Peyer's patch (tissue), 4 donors: ENCODE results near the gene UTS2B. TPM values are rescaled to one million over a fixed set of nuclear protein-coding genes. Genes with fewer than 3 reads are reported as not detected.
A peak's percentile ranks its signal among the peaks of the same experiment; 100 is the strongest.

Experiments used
- DNase-seq, 3 donors: peaks; one replicate each; pipeline ENCODE4 v3.0.0-alpha.2; 2017 to 2019
- H3K27ac ChIP-seq, 4 donors: fragments of 200-600 bp; sonication (generic); one replicate each; pipeline ENCODE4 v1.5.1; 2016 to 2019
- H3K27me3 ChIP-seq, 2 donors: fragments of 200-600 bp; sonication (generic); one replicate each; pipeline ENCODE4 v1.5.1; 2019
- H3K36me3 ChIP-seq, 3 donors: fragments of 200-600 bp; sonication (generic); one replicate each; pipeline ENCODE4 v1.5.1; 2016 to 2019
- H3K4me1 ChIP-seq, 4 donors: fragments of 200-600 bp; sonication (generic); one replicate each; pipeline ENCODE4 v1.5.1; 2016 to 2019
- H3K4me3 ChIP-seq, 4 donors: fragments of 200-600 bp; sonication (generic); 1 replicate in 3 of 4; 2 replicates in 1 of 4; pipeline ENCODE4 v1.5.1; 2016 to 2019; ENCODE audit warnings: mild to moderate bottlenecking in 1 of 4
- H3K9me3 ChIP-seq, 4 donors: fragments of 200-600 bp; sonication (generic); one replicate each; pipeline ENCODE4 v1.5.1; 2016 to 2019; ENCODE audit warnings: mild to moderate bottlenecking in 1 of 4
- CTCF ChIP-seq, 6 experiments: fragments of 450-650 bp in 4 of 6; fragments of 200-600 bp in 2 of 6; sonication (generic) in 1 of 6; IDR thresholded peaks; one replicate each; pipeline ENCODE4 v1.5.1; 2017 to 2019; ENCODE audit warnings: antibody characterized with exemption in 6 of 6, mild to moderate bottlenecking in 3 of 6, moderate library complexity in 1 of 6
- POLR2A ChIP-seq, 2 donors: fragments of 450-650 bp; IDR thresholded peaks; one replicate each; pipeline ENCODE4 v1.5.1; 2017; ENCODE audit warnings: antibody characterized with exemption in 2 of 2, mild to moderate bottlenecking in 2 of 2, moderate library complexity in 2 of 2
- total RNA-seq, 4 donors: library from RNA; depleted of rRNA; stranded (reverse); fragments of >200 nt; gene quantifications; one replicate each; pipeline ENCODE4 v1.1.0, GENCODE V29; 2016

The UTS2B gene
- total RNA-seq, 4 donors from 2014 or later: 1.9 to 6.6 TPM; not detected in 2

- TF ChIP-seq POLR2A (IDR thresholded peaks at IDR 0.05) (no peak), CTCF (IDR thresholded peaks at IDR 0.05) (no peak)
Observed at GRCh38 chr3:191373327-191373726, 43.0 kb upstream of the UTS2B start.

GRCh38 chr3:191372122-191372521 lies 41.8 kb upstream of the UTS2B start:
- DNase-seq: no peak
- no peaks in the 10 kb centered on the region for H3K9me3 ChIP-seq
- peak overlapping the region in 1 of 4 donors; percentile 20 for H3K27ac ChIP-seq
- no peaks in the 10 kb centered on the region for H3K4me1 ChIP-seq
- no peaks in the 10 kb centered on the region for H3K27me3 ChIP-seq
- peaks cover 0 to 31% (median 0%) of the 10 kb centered on the region in 3 donors for H3K36me3 ChIP-seq
- no peak overlapping the region for H3K4me3 ChIP-seq
- TF ChIP-seq POLR2A (IDR thresholded peaks at IDR 0.05): no peak
- no peak for TF ChIP-seq CTCF (IDR thresholded peaks at IDR 0.05)

More at GRCh38 chr3:191373327-191373726, 43.0 kb upstream of the UTS2B start:
- no peak overlapping the region for H3K27ac ChIP-seq
- no peak for DNase-seq
- H3K4me1 ChIP-seq: no peaks in the 10 kb centered on the region
- peaks cover 0 to 31% (median 0%) of the 10 kb centered on the region in 3 donors for H3K36me3 ChIP-seq
- H3K9me3 ChIP-seq: no peaks in the 10 kb centered on the region
- no peak overlapping the region for H3K4me3 ChIP-seq
- no peaks in the 10 kb centered on the region for H3K27me3 ChIP-seq

GRCh38 chr3:191369616-191370010 lies 39.3 kb upstream of the UTS2B start:
- no peak for DNase-seq
- TF ChIP-seq CTCF (IDR thresholded peaks at IDR 0.05) (no peak), POLR2A (IDR thresholded peaks at IDR 0.05) (no peak)
- Histone ChIP-seq H3K36me3 (peaks cover 0 to 20% (median 0%) of the 10 kb centered on the region in 3 donors), H3K27ac (no peak overlapping the region), H3K4me3 (no peak overlapping the region), H3K27me3 (no peaks in the 10 kb centered on the region), H3K4me1 (no peaks in the 10 kb centered on the region), H3K9me3 (no peaks in the 10 kb centered on the region)

DNA sequence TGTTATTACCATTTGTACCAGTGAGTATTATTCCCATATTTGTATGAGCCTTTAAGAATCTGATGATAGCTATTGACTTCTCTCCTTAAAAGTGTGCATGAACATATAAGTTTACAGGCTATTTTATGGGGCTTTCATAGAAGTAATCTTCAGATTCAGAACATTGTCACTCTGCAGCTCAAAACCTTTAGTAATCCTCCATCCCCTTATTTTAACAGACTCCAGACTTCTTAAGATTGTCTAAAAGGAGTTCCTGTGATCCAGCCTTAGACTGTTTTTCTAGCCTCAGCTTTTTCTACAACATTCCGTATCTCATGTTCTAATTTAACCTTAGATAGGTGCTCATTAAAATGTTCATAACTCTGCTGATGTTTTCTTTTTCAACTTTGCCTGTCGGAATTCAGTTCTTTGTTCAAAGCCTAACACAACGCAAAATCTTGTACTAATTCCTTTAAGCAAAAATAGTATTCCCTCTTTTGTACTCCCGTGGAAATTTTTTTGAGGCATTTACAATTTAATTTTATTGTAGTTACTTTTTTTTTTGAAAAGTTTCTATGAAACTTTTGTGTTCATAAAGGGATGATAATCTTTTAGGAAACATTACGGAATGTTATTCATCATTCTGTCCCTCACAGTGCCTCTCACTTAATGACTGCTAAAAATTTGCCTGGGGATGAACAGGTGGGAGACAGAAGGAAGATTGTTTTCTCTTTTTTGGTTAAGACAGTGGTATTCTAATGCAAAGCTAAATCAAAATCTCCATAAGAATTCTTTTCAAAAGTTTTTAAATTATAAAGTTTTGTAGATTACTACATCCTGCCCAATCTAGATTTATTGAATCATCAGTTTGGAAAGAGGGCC lies 38.7 kb upstream of the UTS2B start:
- Histone ChIP-seq H3K27ac (no peak overlapping the region), H3K9me3 (no peaks in the 10 kb centered on the region), H3K4me1 (no peaks in the 10 kb centered on the region), H3K27me3 (no peaks in the 10 kb centered on the region), H3K36me3 (peaks cover 0 to 24% (median 0%) of the 10 kb centered on the region in 3 donors), H3K4me3 (no peak overlapping the region)
- DNase-seq: no peak
- TF ChIP-seq POLR2A (IDR thresholded peaks at IDR 0.05): no peak

DNA sequence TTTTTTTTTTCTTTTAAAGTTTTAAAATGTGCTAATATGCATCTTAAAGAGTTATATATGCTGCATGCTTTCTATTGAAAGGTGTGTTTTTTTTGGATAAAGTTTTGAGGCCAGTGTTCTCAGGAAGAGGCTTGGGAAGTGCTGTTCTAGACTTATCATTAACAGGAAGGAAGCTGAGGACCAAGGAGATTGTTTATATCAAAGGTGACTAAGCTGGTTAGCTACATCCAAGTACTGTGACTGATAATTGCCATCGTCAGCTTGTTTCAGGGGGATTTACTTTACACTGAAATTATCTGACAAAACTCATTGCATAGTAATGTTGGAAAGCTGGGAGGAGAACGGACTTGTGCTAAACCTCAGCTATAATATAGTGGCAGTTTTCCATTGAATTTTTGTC lies 36.3 kb upstream of the UTS2B start:
- H3K4me1 ChIP-seq: no peaks in the 10 kb centered on the region
- no peaks in the 10 kb centered on the region for H3K9me3 ChIP-seq
- no peak overlapping the region for H3K4me3 ChIP-seq
- no peak overlapping the region for H3K27ac ChIP-seq
- TF ChIP-seq POLR2A (IDR thresholded peaks at IDR 0.05) (no peak), CTCF (IDR thresholded peaks at IDR 0.05) (no peak)
- H3K27me3 ChIP-seq: no peaks in the 10 kb centered on the region
- peaks cover 0 to 41% (median 0%) of the 10 kb centered on the region in 3 donors for H3K36me3 ChIP-seq
- no peak for DNase-seq

GRCh38 chr3:191363221-191363620 lies 32.9 kb upstream of the UTS2B start:
- Histone ChIP-seq H3K27ac (no peak overlapping the region), H3K36me3 (peaks cover 0 to 49% (median 0%) of the 10 kb centered on the region in 3 donors), H3K4me1 (no peaks in the 10 kb centered on the region), H3K27me3 (no peaks in the 10 kb centered on the region), H3K9me3 (no peaks in the 10 kb centered on the region), H3K4me3 (no peak overlapping the region)
- no peak for TF ChIP-seq POLR2A (IDR thresholded peaks at IDR 0.05)
- no peak for TF ChIP-seq CTCF (IDR thresholded peaks at IDR 0.05)
- no peak for DNase-seq
